Mucosa of descending colon (tissue), 3 donors: ENCODE results near the gene UMAD1. TPM values are rescaled to one million over a fixed set of nuclear protein-coding genes. Genes with fewer than 3 reads are reported as not detected.
A peak's percentile ranks its signal among the peaks of the same experiment; 100 is the strongest.

ENCODE experiments used
- ATAC-seq: fragments of 200-7000 bp; cut with Tn5 transposase; one replicate; pipeline ENCODE4 v1.9.1; 2020; ENCODE audit warnings: mild to moderate bottlenecking, moderate library complexity
- DNase-seq, 3 donors: peaks; one replicate each; pipeline ENCODE4 v3.0.0-alpha.2; 2020
- H3K36me3 ChIP-seq: fragments of 200-600 bp; one replicate; pipeline ENCODE4 v1.8.0; 2021; ENCODE audit warnings: low read depth, mild to moderate bottlenecking
- H3K4me1 ChIP-seq: fragments of 200-600 bp; one replicate; pipeline ENCODE4 v1.8.0; 2021; ENCODE audit warnings: low read depth, mild to moderate bottlenecking
- H3K4me3 ChIP-seq: fragments of 200-600 bp; one replicate; pipeline ENCODE4 v1.8.0; 2021; ENCODE audit warnings: mild to moderate bottlenecking
- H3K9me3 ChIP-seq: fragments of 200-600 bp; one replicate; pipeline ENCODE4 v1.8.0; 2021; ENCODE audit warnings: mild to moderate bottlenecking
- CTCF ChIP-seq: fragments of 200-600 bp; IDR thresholded peaks from one replicate; pipeline ENCODE4 v1.8.0; 2022; ENCODE audit warnings: antibody characterized with exemption, mild to moderate bottlenecking
- intact Hi-C, 2 donors: fragments of 100-400 bp; cut with DNase I in 1 of 2; cut with micrococcal nuclease in 1 of 2; formaldehyde crosslinking; loops; one replicate each; pipeline versions ENCODE4 v1.11.0 to v1.11.1; 2022; cut with DNase I, micrococcal nuclease
- total RNA-seq, 3 donors: library from RNA; stranded (reverse); fragmentation: NEBNext Ultra II Directional in 2 of 3; extraction: Animal tissue kit (Norgen Biotek cat#: 25700) in 2 of 3; gene quantifications; one replicate each; pipeline versions ENCODE4 v1.2.1 to v1.2.4, GENCODE V29; 2021 to 2023
- donor health status: DM: no; HTN: no; CAD: no; lungs with moderate emphysema.
- donor health status: DM: no; HTN: no; CAD: no.
- donor health status: DM: no; HTN: yes; CAD: no.

UMAD1 gene
- total RNA-seq, 3 donors from 2014 or later: 18.5 to 22.1 (median 18.6) TPM

DNA sequence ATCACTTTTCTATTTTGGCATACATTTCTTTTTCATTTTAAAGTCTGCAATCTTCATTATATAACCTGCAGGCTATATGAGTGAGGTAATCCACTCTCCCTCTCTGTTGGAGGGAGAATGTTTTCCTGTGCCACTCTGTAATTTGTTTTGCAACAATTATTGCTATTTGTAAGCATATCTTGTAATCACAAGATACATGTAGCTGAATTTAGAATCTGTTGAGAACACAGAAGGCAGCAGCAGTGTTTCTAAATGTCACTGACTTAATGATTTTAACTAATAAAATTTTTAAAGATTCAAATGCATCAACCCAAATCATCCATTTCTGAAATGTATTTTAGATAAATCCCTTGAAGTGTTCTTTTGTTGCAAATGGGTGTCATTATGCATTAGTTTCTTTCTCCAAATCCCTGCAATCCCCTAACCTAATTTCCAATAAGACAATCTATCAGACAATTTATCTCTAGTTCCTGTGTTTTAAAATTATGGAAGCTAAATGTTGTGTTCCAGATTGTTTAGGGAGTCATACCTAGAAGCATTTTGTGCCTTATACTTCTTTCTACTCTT, 19.8 kb upstream of the UMAD1 start:
- DNase-seq (no peak), ATAC-seq (no peak)
- intact Hi-C loops: no loop called here
- Histone ChIP-seq H3K4me3 (no peak overlapping the region), H3K36me3 (no peaks in the 10 kb centered on the region), H3K9me3 (no peaks in the 10 kb centered on the region), H3K4me1 (no peaks in the 10 kb centered on the region)
- TF ChIP-seq CTCF: no peak

- no peak for ATAC-seq
- Histone ChIP-seq H3K9me3 (no peaks in the 10 kb centered on the region), H3K4me3 (no peak overlapping the region), H3K36me3 (no peaks in the 10 kb centered on the region), H3K4me1 (no peaks in the 10 kb centered on the region)
- TF ChIP-seq CTCF: no peak
- intact Hi-C loops: no loop called here
- DNase-seq: no peak
Measured at GRCh38 chr7:7628476-7628875, 12.1 kb upstream of the UMAD1 start.

DNA sequence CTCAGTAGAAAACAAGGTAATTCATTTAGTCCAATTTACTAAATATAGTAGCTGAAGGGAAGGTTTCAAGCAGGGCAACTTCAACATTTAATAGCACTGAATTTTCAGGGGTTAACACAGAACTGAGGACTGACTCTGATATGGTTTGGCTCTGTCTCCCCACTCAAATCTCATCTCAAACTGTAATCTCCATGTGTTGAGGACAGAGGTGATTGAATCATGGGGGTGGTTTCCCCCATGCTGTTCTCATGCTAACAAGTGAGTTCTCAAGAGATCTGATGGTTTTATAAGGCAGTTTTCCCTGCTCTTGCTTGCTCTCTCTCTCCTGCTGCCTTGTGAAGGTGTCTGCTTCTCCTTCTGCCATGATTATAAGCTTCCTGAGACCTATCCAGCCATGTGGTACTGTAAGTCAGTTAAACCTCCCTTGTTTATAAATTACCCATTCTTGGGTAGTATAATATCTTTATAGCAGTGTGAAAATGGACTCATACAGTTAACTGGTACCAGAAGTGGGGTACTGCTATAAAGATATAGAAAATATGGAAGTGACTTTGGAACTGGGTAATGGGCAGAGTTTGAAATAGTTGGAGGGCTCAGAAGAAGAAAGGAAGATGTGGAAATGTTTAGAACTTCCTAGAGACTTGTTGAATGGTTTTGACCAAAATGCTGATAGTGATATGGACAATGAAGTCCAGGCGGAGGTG, 9.8 kb upstream of the UMAD1 start:
- no peak for DNase-seq
- no peak for ATAC-seq
- Histone ChIP-seq H3K4me3 (no peak overlapping the region), H3K9me3 (no peaks in the 10 kb centered on the region), H3K36me3 (no peaks in the 10 kb centered on the region), H3K4me1 (no peaks in the 10 kb centered on the region)
- intact Hi-C loops: no loop called here
- no peak for TF ChIP-seq CTCF

GRCh38 chr7:7639421-7639820, 1.1 kb upstream of the UMAD1 start:
- no peak for DNase-seq
- peaks cover 10% of the 10 kb centered on the region for H3K4me1 ChIP-seq

GRCh38 chr7:7639847-7640220, 718 bp upstream of the UMAD1 start:
- intact Hi-C loops: no loop called here
- H3K9me3 ChIP-seq: no peaks in the 10 kb centered on the region
- peaks cover 10% of the 10 kb centered on the region for H3K4me1 ChIP-seq
- DNase-seq (peak in 1 of 3 donors; percentile 55), ATAC-seq (peak; percentile 22)
- TF ChIP-seq CTCF: no peak
- H3K4me3 ChIP-seq: peak overlapping the region; percentile 63
- no peaks in the 10 kb centered on the region for H3K36me3 ChIP-seq

More at GRCh38 chr7:7639421-7639820, 1.1 kb upstream of the UMAD1 start:
- H3K36me3 ChIP-seq: no peaks in the 10 kb centered on the region
- intact Hi-C loops: no loop called here
- TF ChIP-seq CTCF: no peak
- ATAC-seq: no peak
- no peak overlapping the region for H3K4me3 ChIP-seq
- H3K9me3 ChIP-seq: no peaks in the 10 kb centered on the region
